IMR-90 (cell line): ENCODE data around the gene KLHL12.

Source experiments
- BHLHE40 ChIP-seq: fragments of 150-350 bp; IDR thresholded peaks from 2 replicates; pipeline ENCODE4 v1.6.1; 2016; ENCODE audit warnings: mild to moderate bottlenecking, low read depth, low read length
- CEBPB ChIP-seq: IDR thresholded peaks from 2 replicates; pipeline ENCODE4 v1.6.1; 2012; ENCODE audit warnings: low read depth, low read length, improper control_type of control experiment
- CHD1 ChIP-seq: IDR thresholded peaks from 2 replicates; pipeline ENCODE4 v1.6.1; 2012; ENCODE audit warnings: low read depth, low read length, improper control_type of control experiment
- ELK1 ChIP-seq: fragments of 150-350 bp; IDR thresholded peaks from 2 replicates; pipeline ENCODE4 v1.6.1; 2016; ENCODE audit warnings: low read depth, mild to moderate bottlenecking, low read length, moderate library complexity, borderline replicate concordance
- FOS ChIP-seq: fragments of 150-350 bp; IDR thresholded peaks from 2 replicates; pipeline ENCODE4 v1.6.1; 2016; ENCODE audit warnings: low read depth, low read length
- MAFK ChIP-seq: IDR thresholded peaks from 2 replicates; pipeline ENCODE4 v1.6.1; 2012; ENCODE audit warnings: low read depth, low read length, improper control_type of control experiment
- MAZ ChIP-seq: IDR thresholded peaks from 2 replicates; pipeline ENCODE4 v1.6.1; 2012; ENCODE audit warnings: low read depth, mild to moderate bottlenecking, low read length, improper control_type of control experiment, moderate library complexity, borderline replicate concordance
- NFE2L2 ChIP-seq: fragments of 150-350 bp; IDR thresholded peaks from 2 replicates; pipeline ENCODE4 v1.6.1; 2016; ENCODE audit warnings: low read depth, mild to moderate bottlenecking, low read length
- POLR2A ChIP-seq: IDR thresholded peaks from 2 replicates; pipeline ENCODE4 v1.6.1; 2012; ENCODE audit warnings: mild to moderate bottlenecking, low read depth, low read length
- RCOR1 ChIP-seq: IDR thresholded peaks from 2 replicates; pipeline ENCODE4 v1.6.1; 2012; ENCODE audit warnings: mild to moderate bottlenecking, low read length, improper control_type of control experiment; ENCODE audit not compliant: insufficient replicate concordance
- RFX5 ChIP-seq: IDR thresholded peaks from 2 replicates; pipeline ENCODE4 v1.8.0; 2012; ENCODE audit warnings: low read depth, mild to moderate bottlenecking, low read length, moderate library complexity
- SMC3 ChIP-seq: fragments of 150-350 bp; IDR thresholded peaks from 2 replicates; pipeline ENCODE4 v1.6.1; 2016; ENCODE audit warnings: low read depth, mild to moderate bottlenecking, antibody characterized with exemption, low read length, moderate library complexity
- TF ChIP-seq, protein P1 (sequence below): conservative IDR thresholded peaks from 2 replicates; pipeline ENCODE4 v1.5.1; 2012; ENCODE audit warnings: mild to moderate bottlenecking, low read depth, low read length, improper control_type of control experiment
- TF ChIP-seq, protein P2 (sequence below): fragments of 150-350 bp; IDR thresholded peaks from 2 replicates; pipeline ENCODE4 v1.6.1; 2017; ENCODE audit warnings: mild to moderate bottlenecking, antibody characterized with exemption, low read length, low read depth

- TF ChIP-seq, protein P1, sequence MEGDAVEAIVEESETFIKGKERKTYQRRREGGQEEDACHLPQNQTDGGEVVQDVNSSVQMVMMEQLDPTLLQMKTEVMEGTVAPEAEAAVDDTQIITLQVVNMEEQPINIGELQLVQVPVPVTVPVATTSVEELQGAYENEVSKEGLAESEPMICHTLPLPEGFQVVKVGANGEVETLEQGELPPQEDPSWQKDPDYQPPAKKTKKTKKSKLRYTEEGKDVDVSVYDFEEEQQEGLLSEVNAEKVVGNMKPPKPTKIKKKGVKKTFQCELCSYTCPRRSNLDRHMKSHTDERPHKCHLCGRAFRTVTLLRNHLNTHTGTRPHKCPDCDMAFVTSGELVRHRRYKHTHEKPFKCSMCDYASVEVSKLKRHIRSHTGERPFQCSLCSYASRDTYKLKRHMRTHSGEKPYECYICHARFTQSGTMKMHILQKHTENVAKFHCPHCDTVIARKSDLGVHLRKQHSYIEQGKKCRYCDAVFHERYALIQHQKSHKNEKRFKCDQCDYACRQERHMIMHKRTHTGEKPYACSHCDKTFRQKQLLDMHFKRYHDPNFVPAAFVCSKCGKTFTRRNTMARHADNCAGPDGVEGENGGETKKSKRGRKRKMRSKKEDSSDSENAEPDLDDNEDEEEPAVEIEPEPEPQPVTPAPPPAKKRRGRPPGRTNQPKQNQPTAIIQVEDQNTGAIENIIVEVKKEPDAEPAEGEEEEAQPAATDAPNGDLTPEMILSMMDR, result no peak
- TF ChIP-seq NFE2L2 (no peak), POLR2A (no peak), SMC3 (no peak), CHD1 (no peak), CEBPB (no peak), BHLHE40 (no peak), MAFK (no peak), FOS (no peak), RFX5 (no peak), MAZ (no peak), RCOR1 (no peak), ELK1 (no peak)
- TF ChIP-seq, protein P2, sequence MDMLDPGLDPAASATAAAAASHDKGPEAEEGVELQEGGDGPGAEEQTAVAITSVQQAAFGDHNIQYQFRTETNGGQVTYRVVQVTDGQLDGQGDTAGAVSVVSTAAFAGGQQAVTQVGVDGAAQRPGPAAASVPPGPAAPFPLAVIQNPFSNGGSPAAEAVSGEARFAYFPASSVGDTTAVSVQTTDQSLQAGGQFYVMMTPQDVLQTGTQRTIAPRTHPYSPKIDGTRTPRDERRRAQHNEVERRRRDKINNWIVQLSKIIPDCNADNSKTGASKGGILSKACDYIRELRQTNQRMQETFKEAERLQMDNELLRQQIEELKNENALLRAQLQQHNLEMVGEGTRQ, result no peak
Measured at GRCh38 chr1:202908998-202909397, 18.0 kb downstream of the KLHL12 start.
